ENCODE data around the gene KCNS1. TPM values are rescaled to one million over a fixed set of nuclear protein-coding genes. Genes with fewer than 3 reads are reported as not detected.

Gene KCNS1
- total and polyA plus RNA-seq, 2 of the 8 experiments (the other 6 are each of a cell fraction or from before 2014, with no cell fraction given) = 1.4 to 1.8 TPM

GRCh38 chr20:45118028-45118427 is 17.1 kb upstream of the KCNS1 start (continued):
- TF ChIP-seq CHD7 (IDR thresholded peaks at IDR 0.05; ENCODE audit: insufficient replicate concordance, low read length) (no peak), RFX5 (IDR thresholded peaks at IDR 0.05; ENCODE audit: borderline replicate concordance, low read depth, low read length) (no peak), POU5F1 (IDR thresholded peaks at IDR 0.05; ENCODE audit: low read depth, low read length) (no peak), ATF3 (IDR thresholded peaks at IDR 0.05; ENCODE audit: insufficient read depth, low read depth, low read length) (no peak), KDM4A (IDR thresholded peaks at IDR 0.05; ENCODE audit: low read depth, low read length, severe bottlenecking) (no peak), HDAC6 (IDR thresholded peaks at IDR 0.05; ENCODE audit: low read depth, low read length) (no peak), E2F6 (IDR thresholded peaks at IDR 0.05) (no peak), SUZ12 (IDR thresholded peaks at IDR 0.05; ENCODE audit: low read length) (no peak), RNF2 (IDR thresholded peaks at IDR 0.05; ENCODE audit: borderline replicate concordance, low read depth, low read length, missing control alignments, poor library complexity, severe bottlenecking) (no peak)
